ENCODE measurements around the gene KCNJ10.

DNA sequence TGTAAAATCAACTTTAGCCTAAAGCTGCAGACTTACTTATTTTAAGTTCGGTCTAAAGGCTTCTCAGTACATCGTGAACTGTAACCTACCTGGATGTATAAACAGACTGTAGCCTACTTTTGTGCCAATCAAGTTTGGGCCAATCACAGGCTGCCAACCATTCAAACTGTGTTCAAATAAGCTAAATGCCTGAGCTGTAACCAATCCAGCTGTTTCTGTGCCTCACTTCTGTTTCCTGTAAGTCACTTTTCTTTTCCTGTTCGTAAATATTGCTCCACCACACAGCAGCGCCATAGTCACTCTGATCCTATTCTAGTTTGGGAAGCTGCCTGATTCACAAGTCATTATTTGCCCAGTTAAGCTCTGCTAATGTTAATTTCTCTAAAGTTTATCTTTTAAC lies 78.4 kb downstream of the KCNJ10 start:
- TF ChIP-seq CTCF (IDR thresholded peaks at IDR 0.05; ENCODE audit: low read depth, low read length, poor library complexity, severe bottlenecking) = no peak
- no peak for TF ChIP-seq EZH2phosphoT487 (IDR thresholded peaks at IDR 0.05; ENCODE audit: borderline replicate concordance, low read length)
